ENCODE data around the gene IFNG-AS1. TPM values are rescaled to one million over a fixed set of nuclear protein-coding genes. Genes with fewer than 3 reads are reported as not detected.
A peak's percentile ranks its signal among the peaks of the same experiment; 100 is the strongest.

The IFNG-AS1 gene
- total RNA-seq, 2 experiments from 2014 or later = 15.7 to 36.8 TPM

DNA sequence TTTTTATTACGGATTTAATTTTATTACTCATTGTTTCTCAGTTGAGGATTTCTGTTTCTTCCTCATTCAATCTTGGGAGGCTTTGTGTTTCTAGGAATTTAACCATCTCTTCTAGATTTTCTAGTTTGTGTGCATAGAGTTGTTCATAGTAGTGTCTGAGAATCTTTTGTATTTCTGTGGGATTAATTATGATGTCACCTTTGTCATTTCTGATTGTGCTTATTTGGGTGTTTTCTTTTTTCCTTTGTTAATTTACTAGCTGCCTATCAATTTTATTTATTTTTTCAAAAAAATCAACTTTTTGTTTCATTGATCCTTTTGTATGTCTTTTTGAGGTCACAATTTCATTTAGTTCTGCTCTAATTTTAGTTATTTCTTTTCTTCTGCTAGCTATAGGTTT is 75.9 kb downstream of the IFNG-AS1 start:
- POLR2A ChIA-PET = interaction anchor here (0.6 kb wide), 3 partner anchors 582 to 1401 kb away, joined by 3 read pairs; no protein-coding TSS in a partner anchor

DNA sequence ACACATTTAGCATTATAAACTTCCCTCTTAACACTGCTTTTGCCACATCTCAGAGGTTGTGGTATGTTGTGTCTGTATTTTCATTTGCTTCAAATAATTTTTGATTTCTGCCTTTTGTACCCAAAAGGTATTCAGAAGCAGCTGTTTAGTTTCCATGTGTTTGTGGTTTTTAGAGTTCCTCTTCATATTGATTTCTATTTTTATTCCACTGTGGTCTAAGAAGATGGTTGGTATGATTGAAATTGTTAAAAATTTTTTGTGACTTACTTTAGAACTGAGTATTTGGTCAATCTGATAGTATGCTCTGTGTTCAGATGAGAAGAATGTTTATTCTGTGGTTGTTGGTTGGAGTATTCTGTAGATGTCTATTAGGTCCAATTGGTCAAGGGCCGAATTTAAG is 76.4 kb downstream of the IFNG-AS1 start:
- Histone ChIP-seq H3K4me1 (ENCODE audit: insufficient read depth, low read length, poor library complexity, severe bottlenecking) (peaks cover 14% of the 10 kb centered on the region), H3K9me2 (ENCODE audit: insufficient read depth, low read length) (no peaks in the 10 kb centered on the region), H2AFZ (ENCODE audit: low read length) (no peak overlapping the region), H3K4me3 (ENCODE audit: low read depth, low read length, poor library complexity, severe bottlenecking) (no peak overlapping the region), H3K27ac (ENCODE audit: low read depth, low read length, poor library complexity, severe bottlenecking) (no peak overlapping the region), H3K36me3 (ENCODE audit: insufficient read depth, low read length) (peaks cover 19% of the 10 kb centered on the region), H4K20me1 (ENCODE audit: insufficient read depth, low read length) (no peaks in the 10 kb centered on the region), H3K4me2 (ENCODE audit: low read length) (peak overlapping the region; percentile 16), H3K9me3 (ENCODE audit: low read length) (peaks cover 16% of the 10 kb centered on the region), H3K79me2 (ENCODE audit: insufficient read depth, low read depth, low read length) (no peaks in the 10 kb centered on the region)
- no TSS peak for BruUV-seq (replicated peaks)
- peak; percentile 18 for DNase-seq (ENCODE audit: low spot score)
- TF ChIP-seq, protein P1, sequence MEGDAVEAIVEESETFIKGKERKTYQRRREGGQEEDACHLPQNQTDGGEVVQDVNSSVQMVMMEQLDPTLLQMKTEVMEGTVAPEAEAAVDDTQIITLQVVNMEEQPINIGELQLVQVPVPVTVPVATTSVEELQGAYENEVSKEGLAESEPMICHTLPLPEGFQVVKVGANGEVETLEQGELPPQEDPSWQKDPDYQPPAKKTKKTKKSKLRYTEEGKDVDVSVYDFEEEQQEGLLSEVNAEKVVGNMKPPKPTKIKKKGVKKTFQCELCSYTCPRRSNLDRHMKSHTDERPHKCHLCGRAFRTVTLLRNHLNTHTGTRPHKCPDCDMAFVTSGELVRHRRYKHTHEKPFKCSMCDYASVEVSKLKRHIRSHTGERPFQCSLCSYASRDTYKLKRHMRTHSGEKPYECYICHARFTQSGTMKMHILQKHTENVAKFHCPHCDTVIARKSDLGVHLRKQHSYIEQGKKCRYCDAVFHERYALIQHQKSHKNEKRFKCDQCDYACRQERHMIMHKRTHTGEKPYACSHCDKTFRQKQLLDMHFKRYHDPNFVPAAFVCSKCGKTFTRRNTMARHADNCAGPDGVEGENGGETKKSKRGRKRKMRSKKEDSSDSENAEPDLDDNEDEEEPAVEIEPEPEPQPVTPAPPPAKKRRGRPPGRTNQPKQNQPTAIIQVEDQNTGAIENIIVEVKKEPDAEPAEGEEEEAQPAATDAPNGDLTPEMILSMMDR (conservative IDR thresholded peaks at IDR 0.05; ENCODE audit: low read length) = no peak
- TF ChIP-seq EZH2phosphoT487 (IDR thresholded peaks at IDR 0.05; ENCODE audit: borderline replicate concordance, low read depth, low read length) = no peak
- ChIA-PET CTCF (ENCODE audit: unreplicated experiment) (no interaction called here), POLR2A (no interaction called here)
- intact Hi-C loops (cut with micrococcal nuclease; ENCODE audit: unreplicated experiment) = no loop called here

More for the DNA sequence above, 75.9 kb downstream of the IFNG-AS1 start:
- H3K9me3 ChIP-seq (ENCODE audit: low read length) = peaks cover 16% of the 10 kb centered on the region
- H4K20me1 ChIP-seq (ENCODE audit: insufficient read depth, low read length) = no peaks in the 10 kb centered on the region
- H3K27ac ChIP-seq (ENCODE audit: low read depth, low read length, poor library complexity, severe bottlenecking) = no peak overlapping the region
- H3K9me2 ChIP-seq (ENCODE audit: insufficient read depth, low read length) = no peaks in the 10 kb centered on the region
- peaks cover 14% of the 10 kb centered on the region for H3K4me1 ChIP-seq (ENCODE audit: insufficient read depth, low read length, poor library complexity, severe bottlenecking)
- BruUV-seq (replicated peaks) = no TSS peak
- peak overlapping the region; percentile 16 for H3K4me2 ChIP-seq (ENCODE audit: low read length)
- no peaks in the 10 kb centered on the region for H3K79me2 ChIP-seq (ENCODE audit: insufficient read depth, low read depth, low read length)
- no peak overlapping the region for H2AFZ ChIP-seq (ENCODE audit: low read length)
- no peak for DNase-seq (ENCODE audit: low spot score)
- TF ChIP-seq, protein P1 (conservative IDR thresholded peaks at IDR 0.05; ENCODE audit: low read length) = no peak
- TF ChIP-seq EZH2phosphoT487 (IDR thresholded peaks at IDR 0.05; ENCODE audit: borderline replicate concordance, low read depth, low read length) = no peak
- intact Hi-C loops (cut with micrococcal nuclease; ENCODE audit: unreplicated experiment) = no loop called here
- H3K36me3 ChIP-seq (ENCODE audit: insufficient read depth, low read length) = peaks cover 19% of the 10 kb centered on the region
- no peak overlapping the region for H3K4me3 ChIP-seq (ENCODE audit: low read depth, low read length, poor library complexity, severe bottlenecking)
- CTCF ChIA-PET (ENCODE audit: unreplicated experiment) = no interaction called here

DNA sequence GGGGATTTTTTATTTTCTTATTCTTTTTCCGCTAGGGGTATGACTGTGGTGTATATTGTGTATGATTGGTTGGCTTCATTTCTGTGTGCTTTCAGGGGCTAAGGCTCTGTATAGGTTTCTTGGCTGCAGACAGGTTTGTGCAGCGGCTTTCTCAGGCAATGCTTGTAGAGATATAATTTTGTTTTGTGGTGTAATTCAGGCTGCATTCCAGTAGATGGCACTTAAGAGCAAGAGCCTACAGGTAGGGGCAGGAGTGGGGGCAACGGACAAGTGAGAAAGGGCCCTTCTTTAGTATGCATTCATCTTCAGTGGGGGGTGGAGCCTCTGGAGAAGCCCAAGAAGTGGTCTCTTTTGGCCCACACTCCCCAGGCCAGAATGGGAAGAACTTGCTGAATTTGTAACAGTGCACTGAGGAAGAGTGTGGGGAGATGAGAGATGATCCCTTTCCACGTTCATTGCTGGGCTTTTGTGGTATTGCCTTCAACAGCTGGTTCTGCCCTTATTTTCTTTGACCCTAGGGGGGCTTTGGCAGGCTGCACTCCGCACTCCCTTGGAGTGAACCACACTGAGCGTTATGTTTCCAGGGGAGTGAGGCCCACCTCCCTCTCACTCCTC is 78.6 kb downstream of the IFNG-AS1 start:
- Histone ChIP-seq H3K9me3 (ENCODE audit: low read length) (peaks cover 16% of the 10 kb centered on the region), H3K27ac (ENCODE audit: low read depth, low read length, poor library complexity, severe bottlenecking) (no peak overlapping the region), H3K4me2 (ENCODE audit: low read length) (no peak overlapping the region), H3K36me3 (ENCODE audit: insufficient read depth, low read length) (peaks cover 19% of the 10 kb centered on the region), H4K20me1 (ENCODE audit: insufficient read depth, low read length) (no peaks in the 10 kb centered on the region), H2AFZ (ENCODE audit: low read length) (no peak overlapping the region), H3K4me3 (ENCODE audit: low read depth, low read length, poor library complexity, severe bottlenecking) (no peak overlapping the region), H3K79me2 (ENCODE audit: insufficient read depth, low read depth, low read length) (no peaks in the 10 kb centered on the region), H3K4me1 (ENCODE audit: insufficient read depth, low read length, poor library complexity, severe bottlenecking) (peaks cover 14% of the 10 kb centered on the region), H3K9me2 (ENCODE audit: insufficient read depth, low read length) (no peaks in the 10 kb centered on the region)
- no TSS peak for BruUV-seq (replicated peaks)
- peak; percentile 37 for DNase-seq (ENCODE audit: low spot score)
- ChIA-PET CTCF (ENCODE audit: unreplicated experiment) (no interaction called here), POLR2A (no interaction called here)
- TF ChIP-seq, protein P1 (conservative IDR thresholded peaks at IDR 0.05; ENCODE audit: low read length) = peak; percentile 78
- TF ChIP-seq EZH2phosphoT487 (IDR thresholded peaks at IDR 0.05; ENCODE audit: borderline replicate concordance, low read depth, low read length) = no peak
- intact Hi-C loops (cut with micrococcal nuclease; ENCODE audit: unreplicated experiment) = no loop called here

Measured in OCI-LY7 (cell line).